Tibial nerve (tissue), 3 donors: ENCODE results near the gene ARAP1.

Source experiments
- POLR2A ChIP-seq, 2 donors: fragments of 450-650 bp; IDR thresholded peaks; one replicate each; pipeline ENCODE4 v1.6.1; 2017; ENCODE audit warnings: antibody characterized with exemption in 2 of 2, mild to moderate bottlenecking in 2 of 2, moderate library complexity in 2 of 2
- TF ChIP-seq, protein P1 (sequence below), 5 experiments: fragments of 200-600 bp in 3 of 5; fragments of 450-650 bp in 2 of 5; sonication (generic) in 3 of 5; IDR thresholded peaks; one replicate each; pipeline ENCODE4 v1.5.1; 2016 to 2019; ENCODE audit warnings: antibody characterized with exemption in 5 of 5, mild to moderate bottlenecking in 3 of 5, moderate library complexity in 2 of 5

GRCh38 chr11:72775288-72776110 lies 23.3 kb upstream of the ARAP1 start:
- TF ChIP-seq, protein P1, sequence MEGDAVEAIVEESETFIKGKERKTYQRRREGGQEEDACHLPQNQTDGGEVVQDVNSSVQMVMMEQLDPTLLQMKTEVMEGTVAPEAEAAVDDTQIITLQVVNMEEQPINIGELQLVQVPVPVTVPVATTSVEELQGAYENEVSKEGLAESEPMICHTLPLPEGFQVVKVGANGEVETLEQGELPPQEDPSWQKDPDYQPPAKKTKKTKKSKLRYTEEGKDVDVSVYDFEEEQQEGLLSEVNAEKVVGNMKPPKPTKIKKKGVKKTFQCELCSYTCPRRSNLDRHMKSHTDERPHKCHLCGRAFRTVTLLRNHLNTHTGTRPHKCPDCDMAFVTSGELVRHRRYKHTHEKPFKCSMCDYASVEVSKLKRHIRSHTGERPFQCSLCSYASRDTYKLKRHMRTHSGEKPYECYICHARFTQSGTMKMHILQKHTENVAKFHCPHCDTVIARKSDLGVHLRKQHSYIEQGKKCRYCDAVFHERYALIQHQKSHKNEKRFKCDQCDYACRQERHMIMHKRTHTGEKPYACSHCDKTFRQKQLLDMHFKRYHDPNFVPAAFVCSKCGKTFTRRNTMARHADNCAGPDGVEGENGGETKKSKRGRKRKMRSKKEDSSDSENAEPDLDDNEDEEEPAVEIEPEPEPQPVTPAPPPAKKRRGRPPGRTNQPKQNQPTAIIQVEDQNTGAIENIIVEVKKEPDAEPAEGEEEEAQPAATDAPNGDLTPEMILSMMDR (IDR thresholded peaks at IDR 0.05), result no peak
- TF ChIP-seq POLR2A (IDR thresholded peaks at IDR 0.05), result no peak
